GM18907 (cell line): Measurements from ENCODE around the gene OR5AN1.

Source experiments
- ATAC-seq: cut with Tn5 transposase; IDR thresholded peaks from one replicate; pipeline ENCODE4 v1.9.1; 2021; ENCODE audit warnings: mild to moderate bottlenecking, moderate library complexity; ENCODE audit not compliant: unreplicated experiment

OR5AN1 gene

DNA sequence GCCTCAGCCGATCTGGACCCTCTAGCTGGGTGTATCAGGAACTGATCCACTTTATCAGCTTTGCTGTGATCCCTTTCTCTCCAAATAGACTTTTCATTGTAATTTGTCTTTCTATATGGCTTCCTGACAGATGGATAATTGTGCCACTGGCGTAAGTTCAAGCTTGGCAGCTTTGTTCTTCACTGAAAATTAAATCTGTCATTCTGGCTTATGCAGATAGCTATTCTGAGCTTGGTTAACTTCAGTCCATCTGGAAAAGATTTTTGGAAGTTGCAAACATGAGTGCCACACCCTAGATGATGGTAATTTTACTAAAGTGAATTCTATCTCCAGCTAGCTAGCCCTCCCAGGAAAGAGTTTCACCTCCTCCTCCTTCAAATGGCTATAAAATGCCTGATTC lies 59.5 kb downstream of the OR5AN1 start:
- ATAC-seq = no peak
